Endothelial cell of hepatic sinusoid (primary cell): ENCODE data around the gene C1orf35.

Experiments
- in situ Hi-C: cut with HindIII; loops from 2 replicates; pipeline ENCODE4 v1.10.0; 2017; ENCODE audit warnings: low sequenced_read_pairs

The C1orf35 gene

DNA sequence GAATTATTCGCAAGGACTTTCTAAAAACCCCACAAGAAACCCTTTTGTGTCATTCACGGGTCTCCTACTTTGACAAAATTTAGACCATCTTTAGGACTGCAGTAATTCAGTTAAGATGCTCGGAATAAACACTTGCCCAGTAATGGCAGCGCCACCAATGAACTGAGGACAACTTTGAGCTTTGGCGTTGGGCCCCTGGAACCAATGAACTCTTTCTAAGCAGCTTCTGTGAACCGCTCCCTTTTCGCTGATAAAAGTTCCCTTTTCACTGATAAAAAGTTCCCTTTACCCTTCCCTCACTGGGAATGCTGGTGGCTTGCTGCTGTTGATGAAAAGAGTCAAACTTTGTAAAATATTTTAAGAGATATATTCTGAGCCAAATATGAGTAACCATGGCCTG is 7.4 kb upstream of the C1orf35 start:
- in situ Hi-C loops = no loop called here

DNA sequence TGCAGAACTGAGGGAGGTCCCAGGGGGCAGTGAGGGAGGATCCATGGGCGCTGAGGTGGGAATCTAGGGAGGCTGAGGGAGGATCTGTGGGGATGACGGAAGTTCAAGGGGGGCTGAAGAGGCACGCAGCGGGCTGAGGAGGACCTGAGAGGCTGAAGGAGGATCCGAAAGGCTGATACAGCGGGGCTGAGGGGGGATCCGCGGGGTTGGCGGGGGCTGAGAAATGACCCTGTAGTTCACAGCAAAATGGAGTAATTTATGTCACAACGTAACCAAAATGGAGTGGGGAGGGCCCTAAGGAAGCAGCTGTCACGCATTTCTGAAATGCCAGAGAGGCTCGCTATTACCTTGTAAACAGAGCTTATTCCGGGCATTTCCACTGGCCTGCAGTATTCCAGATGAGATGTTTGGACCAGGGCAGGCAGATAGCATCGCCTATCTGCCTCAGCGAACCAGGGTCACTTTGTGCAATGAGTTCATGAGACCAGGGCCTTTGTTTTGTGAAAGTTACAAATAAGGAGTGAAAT is 6.9 kb upstream of the C1orf35 start:
- in situ Hi-C loops = loop anchor here (5.0 kb wide), 2 partner anchors 57 to 102 kb away; partner anchors contain the start of gene IBA57

DNA sequence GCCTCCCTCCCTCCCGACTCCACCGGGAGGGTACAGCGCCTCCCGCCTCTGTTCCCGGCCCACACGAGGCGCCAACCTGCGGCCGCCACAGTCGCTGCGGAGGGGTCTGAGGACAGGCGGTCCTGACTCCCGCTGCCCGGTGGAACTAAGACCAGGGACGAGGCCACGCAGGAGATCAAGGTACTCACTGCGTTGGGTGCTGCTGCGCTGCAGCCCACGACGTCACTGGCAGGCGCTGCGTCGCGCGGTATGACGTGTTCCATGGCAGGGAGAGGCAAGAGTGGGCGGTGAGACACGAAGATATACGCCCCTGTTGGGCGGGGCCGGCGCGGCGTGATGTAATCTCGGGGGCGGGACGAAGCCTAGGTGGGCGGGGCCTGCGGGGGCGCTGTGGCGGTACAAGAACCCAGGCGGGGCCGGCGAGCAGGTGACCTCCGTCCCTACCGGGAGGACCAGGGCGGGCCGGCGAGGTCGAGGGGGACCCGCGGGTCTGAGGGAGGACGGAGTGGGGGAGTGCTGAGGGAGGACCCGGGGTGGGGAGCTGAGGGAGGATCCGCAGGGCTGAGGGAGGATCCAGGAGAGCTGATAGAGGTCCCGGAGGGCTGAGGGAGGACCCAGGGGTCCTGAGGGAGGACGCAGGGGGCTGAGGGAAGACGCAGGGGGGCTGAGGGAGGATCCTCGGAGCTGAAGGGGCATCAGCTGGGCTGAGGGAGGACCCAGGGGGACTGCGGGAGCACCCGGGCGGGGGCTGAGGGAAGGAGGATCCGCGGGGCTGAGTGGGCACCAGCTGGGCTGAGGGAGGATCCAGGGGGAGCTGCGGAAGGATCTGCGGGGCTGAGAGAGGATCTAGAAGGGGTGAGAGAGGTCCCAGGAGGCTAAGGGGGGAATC is 6.2 kb upstream of the C1orf35 start, which contains the start of gene MRPL55:
Gene MRPL55 (minus strand): TSS at position 227 of the 889 bp plus-strand sequence. CDS start 1,039 bp downstream, outside the sequence.
- in situ Hi-C loops = loop anchor here (5.0 kb wide), 2 partner anchors 58 to 103 kb away; partner anchors contain the start of gene IBA57

DNA sequence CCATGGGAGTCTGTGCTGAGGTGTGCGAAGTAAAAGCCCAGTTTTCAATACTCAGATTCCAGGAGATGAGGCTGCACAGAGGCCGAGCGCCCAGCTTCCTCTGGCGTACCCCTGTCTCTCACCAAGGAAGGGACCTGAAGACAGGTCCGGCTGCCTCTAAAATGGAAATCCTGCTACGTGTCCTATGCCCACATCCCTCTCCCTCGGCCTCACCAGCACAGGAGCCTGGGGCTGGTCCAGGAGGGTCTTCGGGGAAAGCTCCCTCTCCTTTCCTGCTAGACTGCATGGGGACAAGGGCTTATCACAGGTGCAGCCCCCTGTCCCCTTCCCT is 5.6 kb upstream of the C1orf35 start:
- in situ Hi-C loops = loop anchor here (5.0 kb wide), 2 partner anchors 59 to 104 kb away; partner anchors contain the start of gene IBA57

DNA sequence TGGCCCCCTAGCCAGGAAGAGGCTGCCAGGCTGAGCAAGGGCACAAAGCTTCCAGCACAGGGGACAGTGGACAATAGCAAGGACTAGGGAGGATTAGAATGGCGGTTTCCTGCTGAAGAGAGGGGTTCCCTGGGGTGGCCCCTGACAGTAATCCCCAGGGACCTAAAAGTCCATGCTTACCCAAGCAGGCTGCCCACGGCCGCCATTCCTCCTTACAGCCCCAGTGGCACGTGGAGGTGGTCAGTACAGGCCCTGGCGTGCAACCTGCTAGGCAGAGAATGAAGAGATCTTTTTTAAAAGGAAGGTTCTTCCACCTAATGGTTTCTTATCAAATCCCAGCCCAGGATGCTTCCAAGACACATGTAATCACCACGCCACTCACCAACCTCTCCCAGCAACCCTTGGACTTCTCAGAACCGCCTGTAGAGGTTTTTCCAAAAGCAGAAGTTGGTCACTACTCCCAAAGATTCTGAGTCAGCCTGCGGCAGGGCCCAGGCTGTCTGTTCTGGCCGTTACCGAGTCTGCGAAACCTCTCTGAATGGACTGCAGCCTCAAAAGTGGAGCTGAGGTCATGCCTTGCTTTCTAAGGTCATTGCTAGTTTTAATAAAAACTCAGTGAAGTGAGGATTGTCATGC is 5.0 kb upstream of the C1orf35 start:
- in situ Hi-C loops = loop anchor here (5.0 kb wide), 2 partner anchors 59 to 104 kb away; partner anchors contain the start of gene IBA57

DNA sequence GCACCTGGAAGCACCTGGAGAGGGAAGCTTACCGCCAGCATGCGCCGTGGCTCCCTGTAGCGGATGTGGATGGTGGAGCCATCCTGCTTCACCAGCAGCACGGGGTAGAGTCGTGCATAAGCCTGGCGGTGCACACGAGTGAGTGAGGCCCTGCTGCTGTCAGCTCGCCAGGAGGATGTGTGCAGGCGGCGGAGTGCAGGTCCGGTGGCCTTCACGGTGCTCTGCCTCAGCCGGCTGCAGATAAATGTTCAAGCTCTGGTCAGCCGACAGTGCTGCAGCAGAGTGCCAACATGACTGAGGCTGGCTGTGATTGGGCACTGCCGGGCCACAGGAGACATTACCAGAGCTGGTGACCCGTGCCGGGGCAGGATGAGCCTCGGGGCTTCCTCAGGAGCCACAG is 4.5 kb upstream of the C1orf35 start:
- in situ Hi-C loops = loop anchor here (5.0 kb wide), 2 partner anchors 60 to 105 kb away; partner anchors contain the start of gene IBA57

DNA sequence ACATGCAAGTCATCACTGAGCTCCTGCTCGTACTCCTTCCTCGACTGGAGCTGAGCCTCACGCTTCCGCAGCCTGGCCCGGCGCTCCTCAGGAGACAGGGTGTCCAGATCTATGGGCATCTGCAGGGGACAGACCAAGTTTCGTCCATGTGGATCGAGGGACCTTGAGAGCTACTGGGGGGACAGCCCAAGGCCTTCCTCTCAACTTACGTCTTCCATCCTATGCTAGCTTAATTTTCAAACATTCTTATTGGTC is 3.6 kb upstream of the C1orf35 start:
- in situ Hi-C loops = loop anchor here (5.0 kb wide), 2 partner anchors 61 to 106 kb away; partner anchors contain the start of gene IBA57

DNA sequence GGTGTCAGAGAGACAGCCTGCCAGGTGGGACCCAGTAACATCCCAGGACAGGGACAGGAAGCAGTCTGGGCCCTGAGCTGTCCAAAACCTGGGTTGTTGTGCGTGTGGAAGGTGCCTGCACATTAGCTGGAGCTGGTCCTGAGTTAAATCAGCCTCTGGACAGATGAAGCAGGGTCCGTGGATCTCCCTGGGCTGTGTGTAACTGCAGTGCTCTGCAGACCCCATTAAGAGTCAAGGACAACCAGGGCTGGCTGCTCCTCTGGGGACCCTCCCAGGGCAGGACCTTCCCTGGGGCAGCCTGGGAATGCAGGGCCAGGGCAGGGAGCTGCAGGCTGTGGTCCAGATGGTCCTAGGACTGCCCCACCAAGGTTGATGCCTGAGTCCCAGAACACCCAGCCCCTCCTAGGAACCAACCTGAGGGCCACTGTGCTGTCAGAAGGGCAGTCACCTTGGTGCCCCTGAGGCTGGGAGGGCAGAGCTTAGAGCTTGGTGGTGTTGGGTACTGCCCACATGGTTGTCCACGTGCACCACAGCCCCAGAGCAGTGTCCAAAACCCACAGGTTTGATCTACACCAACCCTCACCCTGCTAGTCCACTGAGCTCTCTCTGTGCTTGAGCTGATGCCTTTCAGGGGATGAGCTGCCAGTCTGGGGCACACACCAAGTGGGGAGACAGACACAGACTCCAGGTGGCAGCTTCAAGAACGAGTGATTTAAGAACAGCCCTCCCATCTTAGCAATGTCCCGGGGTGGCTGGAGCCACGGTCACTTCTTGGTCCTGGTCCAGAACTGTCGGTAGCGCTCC is 3.1 kb upstream of the C1orf35 start:
- in situ Hi-C loops = loop anchor here (5.0 kb wide), 2 partner anchors 61 to 106 kb away; partner anchors contain the start of gene IBA57

DNA sequence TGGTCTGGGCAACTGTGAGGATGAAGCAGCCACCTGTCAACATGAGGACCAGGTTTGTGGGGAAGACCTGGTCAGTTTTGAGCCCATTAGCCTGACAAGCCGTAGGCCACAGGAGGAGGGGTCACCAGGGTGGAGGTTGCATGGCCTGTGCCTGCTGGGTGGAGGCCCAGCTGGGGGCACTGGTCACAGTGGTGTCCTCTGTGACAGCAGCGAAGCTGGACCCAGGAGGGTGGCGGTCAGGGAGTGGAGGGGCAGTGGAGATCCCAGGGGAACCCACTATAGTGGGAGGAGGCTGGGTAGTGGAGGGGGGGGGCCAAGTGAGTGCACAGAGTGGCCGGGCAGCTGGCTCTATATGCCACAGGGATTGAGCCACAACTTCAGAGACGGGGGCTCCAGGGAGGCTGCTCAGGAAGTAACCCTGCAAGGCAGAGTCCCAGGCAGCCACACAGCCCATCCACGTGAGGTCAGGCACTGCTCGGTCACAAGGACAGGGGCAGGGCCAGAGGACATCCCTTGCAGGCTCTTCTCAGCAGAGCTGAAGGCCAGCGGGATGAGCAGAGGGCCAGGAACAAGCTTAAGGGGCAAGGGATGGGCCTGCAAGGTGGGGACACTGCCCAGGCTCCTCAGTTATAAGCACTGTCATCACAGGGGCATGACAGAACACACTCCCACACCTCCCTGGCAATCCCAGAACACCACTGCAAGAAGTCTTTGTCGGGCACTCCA is 2.3 kb upstream of the C1orf35 start:
- in situ Hi-C loops = loop anchor here (5.0 kb wide), 2 partner anchors 62 to 107 kb away; partner anchors contain the start of gene IBA57

DNA sequence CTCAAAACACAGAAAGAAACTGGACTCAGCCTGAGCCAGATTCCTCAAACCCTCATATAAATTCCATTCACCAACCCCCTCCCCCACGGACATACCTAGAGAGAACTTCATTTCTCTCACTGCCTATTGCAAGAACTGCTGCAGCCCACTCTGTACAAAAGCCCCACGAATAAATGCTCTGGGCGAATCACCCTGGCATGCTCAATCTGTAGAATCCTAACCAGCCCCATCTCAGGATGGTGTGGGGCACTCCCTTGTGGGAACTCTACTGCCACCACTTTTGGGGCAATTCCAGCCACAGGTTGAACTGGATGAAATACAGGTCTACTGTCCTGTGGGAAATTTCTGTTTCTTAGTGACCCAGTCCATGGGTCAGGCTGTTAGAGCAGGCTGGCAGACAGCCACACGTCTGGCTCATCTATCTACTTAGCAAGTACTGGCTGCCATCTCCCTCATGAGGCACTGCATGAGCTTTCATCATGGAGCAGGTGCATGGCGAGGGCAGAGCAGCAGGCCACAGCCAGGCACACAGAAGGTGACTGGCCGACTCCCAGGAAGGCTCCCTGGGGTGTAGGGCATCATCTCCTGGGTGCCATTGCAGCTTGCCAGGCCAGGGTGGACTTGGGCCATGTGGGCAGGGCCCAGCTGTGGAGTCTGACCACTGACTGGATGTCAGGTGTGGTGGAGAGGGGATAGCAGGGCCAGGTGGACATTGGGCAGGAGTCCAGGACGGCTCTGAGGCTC is 1.6 kb upstream of the C1orf35 start:
- in situ Hi-C loops = loop anchor here (5.0 kb wide), 2 partner anchors 63 to 108 kb away; partner anchors contain the start of gene IBA57

DNA sequence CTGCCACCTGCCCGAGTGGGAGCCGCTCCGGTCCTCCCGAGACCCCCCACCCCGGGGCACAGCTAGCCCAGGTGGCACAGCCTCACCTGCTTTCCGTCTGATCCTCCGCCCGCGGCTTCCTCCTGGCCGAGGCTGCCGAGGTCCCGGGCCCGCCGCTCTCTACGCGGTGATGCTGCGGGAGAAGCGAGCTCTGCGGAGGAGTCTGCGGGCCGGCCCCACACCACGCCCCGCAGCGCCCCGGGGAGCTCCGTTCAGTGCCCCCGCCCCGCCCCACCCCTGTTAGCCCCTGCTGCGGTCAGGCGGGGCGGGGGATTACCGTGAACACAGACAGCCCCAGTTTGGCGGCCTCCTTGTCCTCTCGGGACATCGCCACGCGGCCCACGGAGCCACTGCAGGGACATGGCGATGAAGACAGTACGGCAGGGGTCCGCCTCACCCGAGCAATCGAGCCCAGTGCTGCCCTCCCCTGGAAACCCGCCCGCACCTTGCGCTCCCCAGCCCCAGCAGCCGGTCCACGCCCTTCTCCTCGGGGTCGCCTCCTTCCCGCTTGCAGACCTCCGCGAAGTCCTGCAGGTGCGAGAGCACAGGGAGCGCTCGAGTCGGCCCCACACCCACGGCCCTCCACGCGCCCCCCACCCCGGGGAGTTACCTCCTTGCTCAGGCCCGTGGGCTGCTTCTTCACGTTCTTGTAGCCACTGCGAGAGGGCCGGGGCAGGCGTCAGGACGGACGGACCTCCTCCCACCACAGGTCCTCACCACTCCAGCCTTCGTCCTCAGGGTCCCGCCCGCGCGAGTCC is 933 bp downstream of the C1orf35 start:
- in situ Hi-C loops = no loop called here

DNA sequence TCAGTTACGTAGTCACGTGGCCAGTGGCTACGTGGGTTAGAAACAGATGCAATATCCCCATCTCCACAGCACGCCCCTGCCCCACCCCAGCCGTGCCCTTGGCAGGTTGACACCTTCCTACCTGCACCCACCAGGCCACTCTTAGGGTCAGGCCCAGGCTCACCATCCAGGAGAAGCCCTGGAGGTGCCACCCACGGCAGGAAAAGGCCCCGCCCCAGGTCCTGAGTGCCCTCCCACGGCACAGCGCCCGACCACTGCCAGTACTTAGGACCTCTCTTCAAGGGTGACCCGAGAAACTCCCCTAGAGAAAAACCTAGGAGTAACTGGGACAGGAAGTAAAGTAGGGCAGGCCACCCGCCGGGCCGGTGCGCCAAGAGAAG is 1.5 kb downstream of the C1orf35 start:
- in situ Hi-C loops = no loop called here

DNA sequence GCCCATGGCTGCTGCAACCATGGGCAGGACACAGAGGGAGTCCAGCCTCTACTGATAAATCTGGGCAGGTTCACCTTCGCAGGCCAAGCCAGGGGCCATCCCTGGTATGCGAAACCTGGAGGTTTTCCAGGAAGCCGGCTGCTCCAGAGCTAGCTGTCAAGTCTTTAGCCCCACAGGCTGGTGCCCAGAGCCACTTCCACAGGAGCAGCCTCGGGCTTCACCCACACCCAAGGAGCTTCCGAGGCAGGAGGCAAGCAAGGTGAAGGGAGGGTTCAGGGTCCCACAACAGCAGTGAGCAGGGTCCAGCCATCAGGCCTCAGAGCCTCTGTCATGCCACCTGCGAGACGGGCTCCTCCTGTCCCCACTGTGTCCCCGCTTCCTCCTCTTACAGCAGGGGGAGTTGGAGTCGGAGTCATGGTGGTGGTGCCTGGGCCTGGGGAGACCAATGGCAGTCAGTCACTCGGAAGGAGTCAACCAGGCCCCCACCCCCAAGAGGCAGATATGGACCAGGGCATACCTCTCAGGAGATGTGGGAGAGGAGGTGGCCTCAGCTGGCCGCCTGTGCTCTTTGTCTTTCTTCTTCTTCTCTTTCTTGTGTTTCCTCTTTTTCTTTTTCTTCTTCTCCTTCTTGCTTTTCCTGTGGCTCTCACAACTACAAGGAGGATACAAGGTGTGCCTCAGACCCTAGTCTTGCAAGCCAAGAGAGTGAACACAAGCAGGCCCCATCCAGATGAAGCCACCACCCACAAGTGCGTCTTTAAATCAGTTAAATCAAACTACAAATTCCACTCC is 2.1 kb downstream of the C1orf35 start:
- in situ Hi-C loops = no loop called here

DNA sequence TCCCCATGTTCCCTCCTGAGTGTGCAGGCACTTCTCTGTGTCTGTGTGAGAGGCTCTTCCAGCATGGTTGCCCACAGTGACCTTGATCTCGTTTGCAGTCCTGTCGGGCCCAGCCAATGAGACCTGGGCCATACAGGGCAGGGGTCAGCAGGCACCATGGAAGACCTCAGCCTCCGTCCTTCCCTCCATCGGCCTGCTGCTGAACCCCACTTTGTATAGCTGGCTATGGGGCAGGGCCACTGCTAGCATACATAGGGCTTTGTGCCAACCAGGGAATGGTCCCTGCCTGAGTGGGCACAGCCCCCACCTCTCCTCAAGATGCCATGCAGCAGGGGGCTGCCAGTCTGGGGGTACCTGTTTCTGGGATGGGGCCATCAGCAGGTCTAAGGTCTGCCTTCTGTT is 3.8 kb downstream of the C1orf35 start:
- in situ Hi-C loops = no loop called here

DNA sequence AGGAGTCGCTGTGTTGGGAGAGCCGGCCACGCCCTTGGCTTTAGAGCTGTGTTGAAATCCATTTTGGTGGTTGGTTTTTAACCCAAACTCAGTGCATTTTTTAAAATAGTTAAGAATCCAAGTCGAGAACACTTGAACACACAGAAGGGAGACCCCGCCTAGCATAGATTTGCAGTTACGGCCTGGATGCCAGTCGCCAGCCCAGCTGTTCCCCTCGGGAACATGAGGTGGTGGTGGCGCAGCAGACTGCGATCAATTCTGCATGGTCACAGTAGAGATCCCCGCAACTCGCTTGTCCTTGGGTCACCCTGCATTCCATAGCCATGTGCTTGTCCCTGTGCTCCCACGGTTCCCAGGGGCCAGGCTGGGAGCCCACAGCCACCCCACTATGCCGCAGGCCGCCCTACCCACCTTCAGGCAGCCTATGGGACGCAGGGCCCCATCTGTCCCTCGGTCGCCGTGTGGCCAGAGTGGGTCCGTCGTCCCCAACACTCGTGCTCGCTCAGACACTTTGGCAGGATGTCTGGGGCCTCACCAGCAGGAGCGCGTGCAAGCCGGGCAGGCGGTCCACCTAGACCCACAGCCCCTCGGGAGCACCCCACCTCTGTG is 4.7 kb downstream of the C1orf35 start:
- in situ Hi-C loops = no loop called here

DNA sequence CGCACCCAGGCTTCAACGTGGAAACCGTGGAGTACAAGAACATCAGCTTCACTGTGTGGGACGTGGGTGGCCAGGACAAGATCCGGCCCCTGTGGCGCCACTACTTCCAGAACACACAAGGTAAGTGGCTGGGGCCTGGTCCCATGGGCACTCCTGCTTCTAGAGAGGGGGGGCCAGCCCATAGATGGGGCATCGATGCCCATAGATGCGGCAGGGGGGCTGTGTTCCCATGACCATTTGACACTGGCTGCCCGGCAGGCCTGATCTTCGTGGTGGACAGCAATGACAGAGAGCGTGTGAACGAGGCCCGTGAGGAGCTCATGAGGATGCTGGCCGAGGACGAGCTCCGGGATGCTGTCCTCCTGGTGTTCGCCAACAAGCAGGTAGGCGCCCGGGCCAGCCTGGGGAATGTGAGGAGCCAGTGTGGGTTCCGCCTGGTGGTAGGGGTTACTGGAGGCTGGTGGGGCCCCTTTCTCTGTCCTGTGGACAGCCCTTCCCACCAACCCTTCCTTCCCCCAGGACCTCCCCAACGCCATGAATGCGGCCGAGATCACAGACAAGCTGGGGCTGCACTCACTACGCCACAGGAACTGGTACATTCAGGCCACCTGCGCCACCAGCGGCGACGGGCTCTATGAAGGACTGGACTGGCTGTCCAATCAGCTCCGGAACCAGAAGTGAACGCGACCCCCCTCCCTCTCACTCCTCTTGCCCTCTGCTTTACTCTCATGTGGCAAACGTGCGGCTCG is 5.6 kb downstream of the C1orf35 start:
- in situ Hi-C loops = no loop called here
